HepG2 (cell line): ENCODE results near the gene IGSF11. TPM values are rescaled to one million over a fixed set of nuclear protein-coding genes. Genes with fewer than 3 reads are reported as not detected.

Source experiments
- ATAC-seq: fragments of 200-7000 bp; cut with Tn5 transposase; 3 replicates; pipeline ENCODE4 v1.9.1; 2020; ENCODE audit warnings: mild to moderate bottlenecking, moderate library complexity
- BruUV-seq: library from RNA; stranded (reverse); fragments of 400-500 nt; replicated peaks from 2 replicates; lab custom pipeline; 2021; lab: Mats Ljungman, UMichigan
- CTCF ChIA-PET: fragments of 300-600 bp; formaldehyde crosslinking; extraction: SDS; loops from one replicate; lab custom pipeline; 2021; ENCODE audit warnings: low total read pairs, inconsistent platforms, low intra/inter-chr PET ratio; lab: Yijun Ruan, JAX
- POLR2A ChIA-PET: fragments of 350-600 bp; sonication (Branson Sonifier 250); formaldehyde crosslinking; loops from one replicate; lab custom pipeline; 2020; ENCODE audit warnings: antibody characterized with exemption, inconsistent platforms; lab: Yijun Ruan, JAX
- DNase-seq: peaks from one replicate; pipeline ENCODE4 v3.0.0-alpha.2; 2015; ENCODE audit warnings: low spot score
- FAIRE-seq: peaks from 3 replicates; lab custom pipeline; 2011; peaks lifted over from hg19 to GRCh38; lab: Jason Lieb, UNC
- H2AFZ ChIP-seq: one replicate; pipeline ENCODE4 v1.6.1; 2011; ENCODE audit warnings: low read length, inconsistent platforms
- H3K27ac ChIP-seq: fragments of 300-600 bp; 3 replicates; pipeline ENCODE4 v1.8.0; 2011; ENCODE audit warnings: mixed run types, mild to moderate bottlenecking, mixed read lengths, low read length, inconsistent platforms; ENCODE audit not compliant: insufficient read depth; ENCODE audit errors: extremely low read length
- H3K27me3 ChIP-seq, 2 experiments: fragments of 200-600 bp in 1 of 2; 2 replicates in 1 of 2; 3 replicates in 1 of 2; pipeline versions ENCODE4 v1.6.0 to v1.8.0; 2011; ENCODE audit warnings: low read length in 2 of 2, mild to moderate bottlenecking in 2 of 2, moderate library complexity in 2 of 2, inconsistent platforms in 1 of 2; ENCODE audit not compliant: insufficient read depth in 2 of 2, control insufficient read depth in 1 of 2
- H3K36me3 ChIP-seq, 2 experiments: fragments of 200-600 bp in 1 of 2; replicated peaks in 1 of 2; 2 replicates in 1 of 2; 3 replicates in 1 of 2; pipeline versions ENCODE4 v1.5.1 to v1.8.0; 2011; ENCODE audit warnings: low read length in 2 of 2, inconsistent platforms in 1 of 2; ENCODE audit not compliant: insufficient read depth in 2 of 2, control insufficient read depth in 1 of 2
- H3K4me1 ChIP-seq: 2 replicates; pipeline ENCODE4 v1.5.1; 2012; ENCODE audit warnings: low read length, inconsistent platforms; ENCODE audit not compliant: insufficient read depth
- H3K4me2 ChIP-seq: 2 replicates; pipeline ENCODE4 v1.6.0; 2011; ENCODE audit warnings: low read depth, low read length, inconsistent platforms
- H3K4me3 ChIP-seq, 3 experiments: fragments of 200-600 bp in 1 of 3; sonication (generic), shearing (Covaris generic) in 1 of 3; replicated peaks in 1 of 3; 2 replicates each; pipeline ENCODE4 v1.5.1; 2011 to 2016; ENCODE audit warnings: low read length in 3 of 3, inconsistent platforms in 2 of 3, low read depth in 2 of 3, mild to moderate bottlenecking in 2 of 3, control low read depth in 1 of 3, mixed read lengths in 1 of 3; ENCODE audit not compliant: insufficient read depth in 1 of 3
- H3K79me2 ChIP-seq: one replicate; pipeline ENCODE4 v1.6.1; 2011; ENCODE audit warnings: low read length, inconsistent platforms; ENCODE audit not compliant: insufficient read depth
- H3K9ac ChIP-seq: 2 replicates; pipeline ENCODE4 v1.6.0; 2011; ENCODE audit warnings: mild to moderate bottlenecking, low read depth, low read length, inconsistent platforms; ENCODE audit not compliant: insufficient read depth
- H3K9me3 ChIP-seq: 2 replicates; pipeline ENCODE4 v1.5.1; 2012; ENCODE audit warnings: mild to moderate bottlenecking, low read length
- H4K20me1 ChIP-seq: 2 replicates; pipeline ENCODE4 v1.6.0; 2011; ENCODE audit warnings: inconsistent platforms, mild to moderate bottlenecking, low read length, moderate library complexity; ENCODE audit not compliant: insufficient read depth
- EED ChIP-seq: sonication (generic); formaldehyde crosslinking; IDR thresholded peaks from 2 replicates; pipeline ENCODE4 v1.5.0; 2020; ENCODE audit warnings: mild to moderate bottlenecking, missing genetic modification reagents
- GTF3A ChIP-seq: sonication (generic); formaldehyde crosslinking; conservative IDR thresholded peaks from 2 replicates; pipeline ENCODE4 v1.4.0; 2020; ENCODE audit warnings: mild to moderate bottlenecking, missing genetic modification reagents
- IRX3 ChIP-seq: sonication (generic); formaldehyde crosslinking; IDR thresholded peaks from 2 replicates; pipeline ENCODE4 v1.8.1; 2023; ENCODE audit warnings: mild to moderate bottlenecking, low read depth, missing genetic modification reagents, borderline replicate concordance
- ISX ChIP-seq: sonication (generic); formaldehyde crosslinking; conservative IDR thresholded peaks from 2 replicates; pipeline ENCODE4 v1.5.0; 2020; ENCODE audit warnings: missing genetic modification reagents
- KLF13 ChIP-seq: sonication (generic); formaldehyde crosslinking; IDR thresholded peaks from 2 replicates; pipeline ENCODE4 v1.4.0; 2020; ENCODE audit warnings: mild to moderate bottlenecking, missing genetic modification reagents
- MBD4 ChIP-seq: IDR thresholded peaks from 2 replicates; pipeline ENCODE4 v1.6.1; 2012; ENCODE audit warnings: low read length, inconsistent platforms, borderline replicate concordance
- PHB2 ChIP-seq: fragments of 450-650 bp; IDR thresholded peaks from 2 replicates; pipeline ENCODE4 v1.6.1; 2018; ENCODE audit not compliant: partially characterized antibody
- RBAK ChIP-seq: sonication (generic); formaldehyde crosslinking; IDR thresholded peaks from 2 replicates; pipeline ENCODE4 v1.5.1; 2020; ENCODE audit warnings: mild to moderate bottlenecking, missing genetic modification reagents
- SMAD9 ChIP-seq: sonication (generic); formaldehyde crosslinking; IDR thresholded peaks from 2 replicates; pipeline ENCODE4 v1.5.1; 2020; ENCODE audit warnings: mild to moderate bottlenecking, missing genetic modification reagents
- TBX2 ChIP-seq: sonication (generic); formaldehyde crosslinking; IDR thresholded peaks from 2 replicates; pipeline ENCODE4 v1.5.0; 2020; ENCODE audit warnings: missing genetic modification reagents, mild to moderate bottlenecking, borderline replicate concordance
- THAP11 ChIP-seq: IDR thresholded peaks from 2 replicates; pipeline ENCODE4 v1.6.1; 2016; ENCODE audit warnings: missing biosample characterization, missing genetic modification reagents
- ZNF367 ChIP-seq: sonication (generic); formaldehyde crosslinking; IDR thresholded peaks from 2 replicates; pipeline ENCODE4 v1.4.0; 2020; ENCODE audit warnings: missing genetic modification reagents, borderline replicate concordance
- ZNF562 ChIP-seq: sonication (generic); formaldehyde crosslinking; IDR thresholded peaks from 2 replicates; pipeline ENCODE4 v1.8.0; 2022; ENCODE audit warnings: missing genetic modification reagents, borderline replicate concordance
- ZNF607 ChIP-seq: sonication (generic); formaldehyde crosslinking; IDR thresholded peaks from 2 replicates; pipeline ENCODE4 v1.5.1; 2020; ENCODE audit warnings: missing genetic modification reagents, mild to moderate bottlenecking, borderline replicate concordance
- ZNF768 ChIP-seq: sonication (generic); formaldehyde crosslinking; IDR thresholded peaks from 2 replicates; pipeline ENCODE4 v1.4.0; 2020; ENCODE audit warnings: missing genetic modification reagents
- ZNF780A ChIP-seq: sonication (generic); formaldehyde crosslinking; IDR thresholded peaks from 2 replicates; pipeline ENCODE4 v1.8.0; 2022; ENCODE audit warnings: mild to moderate bottlenecking, missing genetic modification reagents, moderate library complexity
- ZSCAN21 ChIP-seq: sonication (generic); formaldehyde crosslinking; IDR thresholded peaks from 2 replicates; pipeline ENCODE4 v1.8.0; 2022; ENCODE audit warnings: mild to moderate bottlenecking, missing genetic modification reagents, moderate library complexity, borderline replicate concordance
- WGBS: methylation state at CpG from one replicate; pipeline ENCODE4 v1.1.6; 2017; ENCODE audit warnings: low lambda C conversion rate; 5-methylcytosine and 5-hydroxymethylcytosine counted together
- in situ Hi-C: cut with HindIII; loops from 2 replicates; pipeline ENCODE4 v1.10.0; 2017; ENCODE audit warnings: low pct_unique_long_range_greater_than_20kb; ENCODE audit not compliant: extremely low pct_ligation_motif_present
- intact Hi-C: fragments of 100-400 bp; cut with micrococcal nuclease; formaldehyde crosslinking; loops from one replicate; pipeline ENCODE4 v1.10.0; 2022; ENCODE audit not compliant: unreplicated experiment
- polyA plus RNA-seq, 8 experiments: library from polyadenylated mRNA; depleted of rRNA in 3 of 8; stranded (reverse) in 7 of 8; unstranded in 1 of 8; fragments of >200 nt; fragmentation: Illumina TruSeq in 4 of 8; extraction: Trizol in 4 of 8; gene quantifications; 2 replicates each; pipeline versions ENCODE4 v1.2.1 to v1.2.3, GENCODE V29; 2011 to 2016; ENCODE audit warnings: low read depth in 4 of 8, missing spikeins in 1 of 8, mixed read lengths in 1 of 8; ENCODE audit not compliant: insufficient read depth in 1 of 8
- total RNA-seq, 5 experiments: library from RNA; depleted of rRNA; stranded (reverse); fragments of >200 nt; fragmentation: Illumina TruSeq; extraction: Trizol; gene quantifications; 2 replicates each; pipeline ENCODE4 v1.2.3, GENCODE V29; 2016; ENCODE audit warnings: low read depth in 1 of 5
- TF ChIP-seq, protein P1 (sequence below): IDR thresholded peaks from 2 replicates; pipeline ENCODE4 v1.6.1; 2016; ENCODE audit warnings: missing genetic modification reagents, missing compliant biosample characterization
- TF ChIP-seq, protein P2 (sequence below): sonication (generic); formaldehyde crosslinking; IDR thresholded peaks from 2 replicates; pipeline ENCODE4 v1.4.0; 2020; ENCODE audit warnings: missing genetic modification reagents
- TF ChIP-seq, protein P3 (sequence below): sonication (generic); formaldehyde crosslinking; IDR thresholded peaks from 2 replicates; pipeline ENCODE4 v1.5.0; 2020; ENCODE audit warnings: missing genetic modification reagents
- TF ChIP-seq, protein P4 (sequence below): sonication (generic); formaldehyde crosslinking; IDR thresholded peaks from 2 replicates; pipeline ENCODE4 v1.5.1; 2020; ENCODE audit warnings: mild to moderate bottlenecking, moderate library complexity, missing genetic modification reagents

IGSF11 gene
- total and polyA plus RNA-seq, 2 of the 13 experiments (the other 11 are each of a cell fraction or from before 2014, with no cell fraction given), result not detected

DNA sequence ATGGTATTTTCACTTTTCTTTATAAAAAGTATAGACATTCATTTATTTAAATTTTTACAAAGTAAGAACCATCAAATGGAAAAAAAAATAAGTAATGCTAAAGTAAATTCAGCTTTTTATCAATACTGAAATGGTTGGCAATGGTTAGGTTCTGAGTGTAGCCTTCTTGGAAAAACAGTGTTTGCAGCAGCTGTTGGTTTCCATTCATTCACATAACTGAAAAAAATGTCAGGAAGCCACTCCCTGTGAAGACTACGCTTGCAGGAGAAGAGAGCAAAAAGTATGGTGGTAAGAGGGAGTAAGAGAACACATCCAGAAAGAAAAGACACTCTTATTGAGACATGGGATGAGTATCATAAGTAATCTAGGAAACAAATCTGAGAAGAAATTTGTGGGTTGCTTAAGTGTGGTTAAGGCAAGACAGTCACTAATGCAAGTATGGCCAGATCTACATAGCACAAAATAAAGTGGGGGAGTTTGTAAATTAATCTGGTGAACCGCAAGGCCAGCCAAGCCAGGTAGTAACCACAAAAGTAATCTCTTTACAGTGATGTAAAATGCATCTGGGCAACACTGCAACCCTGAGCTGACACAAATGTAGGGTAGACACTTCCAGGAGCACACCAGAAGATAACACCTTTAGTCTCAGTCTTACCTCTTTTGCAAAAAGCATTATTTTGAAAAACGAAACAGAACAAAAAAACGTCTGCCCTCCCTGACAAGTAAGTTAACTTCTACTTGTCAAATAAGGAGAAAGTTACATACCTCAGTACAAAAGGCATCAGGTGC lies 133.7 kb downstream of the IGSF11 start (continued):
- TF ChIP-seq, protein P1, sequence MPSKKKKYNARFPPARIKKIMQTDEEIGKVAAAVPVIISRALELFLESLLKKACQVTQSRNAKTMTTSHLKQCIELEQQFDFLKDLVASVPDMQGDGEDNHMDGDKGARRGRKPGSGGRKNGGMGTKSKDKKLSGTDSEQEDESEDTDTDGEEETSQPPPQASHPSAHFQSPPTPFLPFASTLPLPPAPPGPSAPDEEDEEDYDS (CRISPR knock-in tag), result no peak
- TF ChIP-seq MBD4 (no peak), EED (CRISPR knock-in tag) (no peak), ZSCAN21 (CRISPR knock-in tag) (no peak), PHB2 (no peak), ZNF780A (CRISPR knock-in tag) (no peak), RBAK (CRISPR knock-in tag) (no peak), TBX2 (no peak), THAP11 (CRISPR knock-in tag) (no peak)
- TF ChIP-seq, protein P2, sequence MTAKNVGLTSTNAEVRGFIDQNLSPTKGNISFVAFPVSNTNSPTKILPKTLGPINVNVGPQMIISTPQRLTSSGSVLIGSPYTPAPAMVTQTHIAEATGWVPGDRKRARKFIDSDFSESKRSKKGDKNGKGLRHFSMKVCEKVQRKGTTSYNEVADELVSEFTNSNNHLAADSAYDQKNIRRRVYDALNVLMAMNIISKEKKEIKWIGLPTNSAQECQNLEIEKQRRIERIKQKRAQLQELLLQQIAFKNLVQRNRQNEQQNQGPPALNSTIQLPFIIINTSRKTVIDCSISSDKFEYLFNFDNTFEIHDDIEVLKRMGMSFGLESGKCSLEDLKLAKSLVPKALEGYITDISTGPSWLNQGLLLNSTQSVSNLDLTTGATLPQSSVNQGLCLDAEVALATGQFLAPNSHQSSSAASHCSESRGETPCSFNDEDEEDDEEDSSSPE (CRISPR knock-in tag), result no peak
- TF ChIP-seq, all 625 proteins: peak for 0

DNA sequence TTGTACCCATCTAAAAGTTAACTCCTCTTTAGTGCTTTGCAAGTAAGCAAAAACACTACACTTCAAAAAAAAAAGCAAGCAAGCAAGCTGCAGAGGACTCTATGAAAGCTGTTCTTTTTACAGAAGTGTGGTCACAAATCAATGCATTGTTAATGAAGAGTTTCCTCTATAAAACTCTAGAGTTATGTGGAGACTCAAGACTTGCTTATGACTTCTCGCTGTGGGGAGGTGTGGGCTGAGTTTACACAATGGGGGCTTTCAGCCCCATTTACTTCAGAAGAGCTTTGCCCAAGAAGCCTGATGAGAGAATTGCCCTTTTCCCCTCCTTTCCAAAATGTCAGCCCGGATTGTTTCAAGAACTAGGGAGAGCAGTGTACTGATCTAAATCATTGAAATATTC lies 144.4 kb downstream of the IGSF11 start:
- Histone ChIP-seq H3K4me1 (no peaks in the 10 kb centered on the region), H3K4me2 (no peak overlapping the region), H3K27me3 (peaks cover 0 to 4% of the 10 kb centered on the region in 2 experiments; a peak in 1 of 5 replicates), H3K4me3 (no peak overlapping the region), H3K9ac (no peak overlapping the region), H4K20me1 (no peaks in the 10 kb centered on the region), H3K79me2 (no peaks in the 10 kb centered on the region), H3K9me3 (no peaks in the 10 kb centered on the region), H3K36me3 (no peaks in the 10 kb centered on the region), H2AFZ (no peak overlapping the region), H3K27ac (no peak overlapping the region)
- no peak for TF ChIP-seq GTF3A (CRISPR knock-in tag)
- no peak for TF ChIP-seq ZNF768 (CRISPR knock-in tag)
- no peak for TF ChIP-seq SMAD9 (CRISPR knock-in tag)
- TF ChIP-seq, protein P3, sequence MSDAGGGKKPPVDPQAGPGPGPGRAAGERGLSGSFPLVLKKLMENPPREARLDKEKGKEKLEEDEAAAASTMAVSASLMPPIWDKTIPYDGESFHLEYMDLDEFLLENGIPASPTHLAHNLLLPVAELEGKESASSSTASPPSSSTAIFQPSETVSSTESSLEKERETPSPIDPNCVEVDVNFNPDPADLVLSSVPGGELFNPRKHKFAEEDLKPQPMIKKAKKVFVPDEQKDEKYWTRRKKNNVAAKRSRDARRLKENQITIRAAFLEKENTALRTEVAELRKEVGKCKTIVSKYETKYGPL (CRISPR knock-in tag), result no peak
- TF ChIP-seq KLF13 (CRISPR knock-in tag), result no peak
- no peak for TF ChIP-seq IRX3 (CRISPR knock-in tag)
- TF ChIP-seq, protein P4, sequence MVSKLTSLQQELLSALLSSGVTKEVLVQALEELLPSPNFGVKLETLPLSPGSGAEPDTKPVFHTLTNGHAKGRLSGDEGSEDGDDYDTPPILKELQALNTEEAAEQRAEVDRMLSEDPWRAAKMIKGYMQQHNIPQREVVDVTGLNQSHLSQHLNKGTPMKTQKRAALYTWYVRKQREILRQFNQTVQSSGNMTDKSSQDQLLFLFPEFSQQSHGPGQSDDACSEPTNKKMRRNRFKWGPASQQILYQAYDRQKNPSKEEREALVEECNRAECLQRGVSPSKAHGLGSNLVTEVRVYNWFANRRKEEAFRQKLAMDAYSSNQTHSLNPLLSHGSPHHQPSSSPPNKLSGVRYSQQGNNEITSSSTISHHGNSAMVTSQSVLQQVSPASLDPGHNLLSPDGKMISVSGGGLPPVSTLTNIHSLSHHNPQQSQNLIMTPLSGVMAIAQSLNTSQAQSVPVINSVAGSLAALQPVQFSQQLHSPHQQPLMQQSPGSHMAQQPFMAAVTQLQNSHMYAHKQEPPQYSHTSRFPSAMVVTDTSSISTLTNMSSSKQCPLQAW, result no peak
- no peak for TF ChIP-seq ZNF607 (CRISPR knock-in tag)
- no peak for TF ChIP-seq ZNF562 (CRISPR knock-in tag)
- TF ChIP-seq ISX (CRISPR knock-in tag), result no peak
- no peak for TF ChIP-seq ZNF367
- intact Hi-C loops, result no loop called here
- DNase-seq, result no peak
- no peak for FAIRE-seq
- WGBS, result 2% methylated on average over 2 of the region's 2 CpGs
- CTCF ChIA-PET, result no interaction called here
- in situ Hi-C loops, result loop anchor here (25.0 kb wide), 1 partner anchor 797 kb away; the partner anchor contains the start of gene COX17
- no peak for ATAC-seq
- BruUV-seq, result no TSS peak
- POLR2A ChIA-PET, result no interaction called here
